ENCODE data around the gene FBXO40.

FBXO40 gene

GRCh38 chr3:121665488-121665887, 72.3 kb downstream of the FBXO40 start:
- DNase-seq, result no peak

DNA sequence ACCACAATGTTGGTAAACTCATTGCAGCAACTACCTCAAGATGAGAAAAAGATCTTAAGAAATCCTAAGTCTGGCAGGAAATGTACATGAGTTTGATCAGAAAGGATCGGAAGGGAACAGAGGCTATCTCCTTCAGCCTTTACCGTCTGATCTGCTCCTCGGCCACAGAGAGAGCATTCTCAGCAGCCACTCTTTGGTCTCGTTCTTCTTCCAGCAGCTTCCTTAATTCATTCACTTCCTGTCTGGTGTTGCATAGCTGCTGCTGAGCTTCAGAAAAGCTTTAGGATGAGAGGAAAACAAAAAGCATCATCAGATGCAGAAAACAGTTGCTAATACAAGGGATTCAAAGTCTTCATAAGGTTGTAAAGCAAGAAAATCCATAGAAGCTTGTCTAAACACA, 74.2 kb downstream of the FBXO40 start:
- no peak for DNase-seq

- no peak for DNase-seq
Observed at GRCh38 chr3:121670676-121671075, 77.5 kb downstream of the FBXO40 start.

DNA sequence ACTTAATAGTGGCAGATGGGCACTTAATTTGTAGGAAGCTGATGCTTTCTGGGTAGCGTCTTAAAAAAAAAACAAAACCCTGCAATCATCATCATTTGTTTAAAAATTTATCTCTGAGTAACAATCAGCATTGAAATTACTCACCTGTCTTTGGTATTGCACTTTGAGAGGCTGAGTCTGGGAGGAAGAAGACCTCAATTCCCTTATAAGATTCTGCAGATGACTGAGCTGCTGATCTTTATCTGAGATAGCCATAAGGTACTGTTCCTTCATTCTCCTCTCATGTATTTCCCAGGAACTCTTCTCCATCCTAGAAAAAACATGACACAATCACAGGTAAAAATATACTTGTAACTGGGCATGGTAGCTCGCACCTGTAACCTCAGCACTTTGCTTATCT, 84.0 kb downstream of the FBXO40 start:
- DNase-seq, result peak in 1 of 2 experiments; percentile 66

Measured in NCI-H524 (cell line).